GM21360 (cell line): ENCODE data around the gene SH3BP2.
A peak's percentile ranks its signal among the peaks of the same experiment; 100 is the strongest.

Experiments used
- ATAC-seq: cut with Tn5 transposase; IDR thresholded peaks from one replicate; pipeline ENCODE4 v1.9.1; 2021; ENCODE audit warnings: mild to moderate bottlenecking, moderate library complexity; ENCODE audit not compliant: unreplicated experiment

The SH3BP2 gene

GRCh38 chr4:2847302-2847871 is 54.5 kb downstream of the SH3BP2 start:
- no peak for ATAC-seq

DNA sequence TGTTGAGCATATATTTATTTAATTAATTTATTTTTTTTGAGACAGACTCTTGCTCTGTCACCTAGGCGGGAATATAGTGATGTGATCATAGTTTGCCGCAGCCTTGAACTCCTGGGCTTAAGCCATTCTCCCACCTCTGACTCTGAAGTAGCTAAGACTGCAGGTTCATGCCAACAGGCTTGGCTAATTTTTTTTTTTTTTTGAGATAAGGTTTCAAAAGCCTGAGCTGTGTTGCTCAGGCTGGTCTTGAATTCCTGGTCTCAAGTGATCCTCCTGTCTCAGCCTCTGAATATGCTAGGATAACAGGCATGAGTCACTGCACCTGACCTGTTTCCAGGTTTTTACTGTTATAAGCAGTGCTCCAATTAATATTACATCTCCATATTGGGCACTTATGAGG is 55.6 kb downstream of the SH3BP2 start:
- ATAC-seq = no peak

DNA sequence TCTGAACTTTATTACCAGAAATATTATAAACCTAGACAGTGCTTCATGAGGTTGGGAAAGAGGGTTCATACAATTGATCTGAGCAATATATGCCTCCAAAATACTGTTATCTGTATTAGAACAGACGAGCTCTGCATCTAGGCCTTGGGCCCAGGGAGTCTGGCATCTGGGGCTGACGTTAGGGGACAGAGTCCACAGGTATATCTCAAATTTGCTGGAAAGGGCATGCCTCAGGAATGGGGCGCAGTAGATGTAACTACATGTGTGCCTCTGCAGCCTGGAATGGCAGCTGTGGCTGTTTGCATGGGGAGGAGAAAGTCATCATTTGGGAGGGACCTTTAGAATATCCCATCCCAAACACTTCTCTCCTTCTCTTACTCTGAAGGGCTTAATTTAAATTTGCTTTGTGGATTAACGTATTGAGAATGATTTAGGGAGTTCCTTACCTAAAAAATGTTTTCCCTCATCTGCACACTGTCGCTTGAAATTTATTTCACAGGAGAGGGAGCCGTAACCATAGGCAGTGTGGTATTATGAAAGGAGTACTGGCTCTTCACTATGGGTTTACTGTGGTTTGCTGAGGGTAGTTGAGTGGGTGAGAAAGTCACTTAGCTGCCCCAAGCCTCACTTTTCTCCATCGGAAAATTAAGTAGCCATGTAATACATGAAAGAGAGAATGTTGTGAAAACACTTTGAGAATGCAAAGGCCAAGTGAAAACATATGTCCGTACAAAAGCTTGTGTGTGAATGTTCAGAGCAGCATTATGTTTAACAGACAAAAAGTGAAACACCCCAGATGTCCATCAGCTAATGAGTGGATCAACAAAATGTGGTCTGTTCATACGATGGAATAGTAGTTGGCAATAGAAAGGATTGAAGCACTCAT is 56.6 kb downstream of the SH3BP2 start:
- ATAC-seq = no peak

DNA sequence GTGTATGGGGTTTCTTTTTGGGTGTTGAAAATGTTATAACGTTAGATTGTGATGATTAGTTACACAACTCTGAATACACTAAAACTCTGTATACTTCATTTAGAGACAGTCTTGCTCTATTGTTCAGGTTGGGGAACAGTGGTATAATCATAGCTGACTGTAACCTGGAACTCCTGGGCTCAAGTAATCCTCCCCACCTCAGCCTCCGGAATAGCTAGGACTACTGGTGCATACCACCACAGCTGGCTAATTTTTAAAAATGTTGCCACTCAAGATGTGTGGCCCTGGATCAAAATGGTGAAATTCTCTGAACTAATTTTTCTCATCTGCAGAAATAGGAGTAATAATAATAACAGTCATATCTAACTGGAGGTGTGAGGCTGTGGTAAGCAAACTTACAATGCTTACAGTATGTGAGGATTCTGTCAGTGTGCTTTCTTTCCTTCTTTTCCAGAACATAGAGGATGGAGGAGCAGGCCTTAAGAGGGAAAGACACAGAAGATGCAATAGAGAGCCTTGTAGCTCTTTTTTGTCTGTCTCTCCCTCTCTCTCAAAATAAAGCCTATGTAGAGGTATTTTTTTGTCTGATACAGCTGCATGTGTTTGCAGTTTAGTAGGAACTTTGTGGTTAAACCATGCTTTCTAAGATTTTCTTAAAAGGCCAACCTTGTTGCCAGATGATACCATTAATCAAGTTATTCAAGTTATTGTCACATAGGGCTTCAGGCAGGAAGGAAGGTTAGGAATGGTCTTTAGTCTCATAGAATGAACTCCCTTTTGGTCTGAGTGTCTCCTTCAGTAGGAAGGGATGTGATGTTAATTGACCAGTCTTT is 58.3 kb downstream of the SH3BP2 start:
- no peak for ATAC-seq

DNA sequence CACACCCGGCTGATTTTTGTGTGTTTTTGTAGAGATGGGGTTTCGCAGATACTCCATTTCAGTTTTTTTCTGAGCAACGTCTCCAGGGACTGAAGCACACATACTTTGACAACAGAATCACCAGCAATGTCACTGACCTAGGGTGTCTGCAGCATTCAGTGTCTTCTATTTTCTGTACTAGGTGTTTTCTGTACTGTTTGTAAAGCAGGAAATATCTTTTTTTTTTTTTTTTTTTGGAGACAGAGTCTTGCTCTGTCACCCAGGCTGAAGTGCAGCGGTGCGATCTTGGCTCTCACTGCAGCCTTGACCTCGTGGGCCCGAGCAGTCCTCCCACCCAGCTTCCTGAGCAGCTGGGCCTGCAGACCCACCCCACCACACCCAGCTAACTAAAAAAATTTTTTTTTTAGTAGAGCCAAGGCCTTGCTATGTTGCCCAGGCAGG is 59.6 kb downstream of the SH3BP2 start:
- ATAC-seq = peak; percentile 50

DNA sequence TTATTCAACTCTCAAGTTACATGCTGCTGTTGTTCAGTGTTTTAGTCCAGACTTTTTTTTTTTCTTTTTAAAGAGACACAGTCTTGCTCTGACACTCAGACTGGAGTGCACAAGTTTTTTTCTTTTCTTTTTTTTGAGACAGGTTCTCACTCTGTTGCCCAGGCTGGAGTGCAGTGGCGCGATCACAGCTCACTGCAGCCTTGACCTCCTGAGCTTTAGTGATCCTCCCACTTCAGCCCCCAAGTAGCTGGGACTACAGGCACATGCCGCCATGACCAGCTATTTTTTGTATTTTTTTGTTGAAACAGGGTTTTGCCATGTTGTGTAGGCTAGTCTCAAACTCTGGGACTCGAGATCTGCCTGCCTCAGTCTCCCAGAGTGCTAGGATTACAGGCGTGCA is 62.7 kb downstream of the SH3BP2 start:
- ATAC-seq = no peak

GRCh38 chr4:2856266-2856665 is 63.4 kb downstream of the SH3BP2 start:
- no peak for ATAC-seq

GRCh38 chr4:2857349-2857927 is 64.6 kb downstream of the SH3BP2 start:
- ATAC-seq = no peak

- no peak for ATAC-seq
These were observed 65.7 kb downstream of the SH3BP2 start for GRCh38 chr4:2858451-2859217.

GRCh38 chr4:2859514-2859913 is 66.6 kb downstream of the SH3BP2 start:
- no peak for ATAC-seq

- ATAC-seq = no peak
These were observed 67.8 kb downstream of the SH3BP2 start for GRCh38 chr4:2860391-2861348.

- ATAC-seq = no peak
These were observed 68.9 kb downstream of the SH3BP2 start for GRCh38 chr4:2861631-2862436.

GRCh38 chr4:2862528-2862927 is 69.6 kb downstream of the SH3BP2 start:
- no peak for ATAC-seq

DNA sequence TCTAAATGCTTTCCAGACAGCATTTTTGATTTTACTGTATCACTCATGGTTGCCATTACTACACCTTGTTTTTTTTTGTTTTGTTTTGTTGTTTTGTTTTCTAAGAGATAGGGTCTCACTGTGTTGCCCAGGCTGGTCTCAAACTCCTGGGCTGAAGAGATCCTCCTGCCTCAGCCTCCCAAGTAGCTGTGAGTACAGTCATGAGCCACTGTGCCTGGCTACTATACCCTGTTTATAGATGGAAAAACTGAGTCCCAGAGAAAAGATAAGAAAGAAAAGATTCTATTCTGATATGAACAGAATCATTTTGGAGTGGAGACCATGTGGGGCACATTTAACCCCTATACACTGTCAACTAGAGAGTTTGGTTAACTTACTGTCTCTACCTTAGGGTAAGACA is 70.8 kb downstream of the SH3BP2 start:
- ATAC-seq = no peak

DNA sequence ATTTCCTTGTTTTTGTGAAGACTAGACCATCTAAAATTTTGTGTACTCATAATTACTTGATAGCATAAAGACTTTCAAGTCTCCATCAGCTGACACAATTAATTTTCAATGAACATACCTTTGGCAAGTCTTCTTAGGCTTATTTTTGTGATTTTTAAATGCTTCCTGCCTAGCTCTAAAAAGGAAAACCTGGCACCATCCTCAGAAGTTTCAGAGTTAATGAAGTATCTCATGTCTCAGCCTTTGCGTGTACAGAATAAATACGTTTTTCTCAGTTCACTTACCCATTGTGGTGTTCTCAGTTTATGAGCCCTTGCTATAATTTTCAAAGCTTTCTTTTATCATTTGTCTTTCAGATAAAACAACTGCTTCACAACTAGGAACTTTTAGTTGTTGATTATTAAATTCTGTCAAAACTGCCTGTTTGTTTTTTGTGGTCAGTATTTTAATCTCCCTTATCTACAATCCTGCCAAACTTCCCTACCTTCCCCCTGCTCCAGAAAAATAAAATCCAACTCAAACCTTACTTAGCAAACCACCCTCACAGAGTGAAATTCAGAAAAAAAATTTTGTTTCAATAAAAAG is 72.4 kb downstream of the SH3BP2 start:
- ATAC-seq = no peak

DNA sequence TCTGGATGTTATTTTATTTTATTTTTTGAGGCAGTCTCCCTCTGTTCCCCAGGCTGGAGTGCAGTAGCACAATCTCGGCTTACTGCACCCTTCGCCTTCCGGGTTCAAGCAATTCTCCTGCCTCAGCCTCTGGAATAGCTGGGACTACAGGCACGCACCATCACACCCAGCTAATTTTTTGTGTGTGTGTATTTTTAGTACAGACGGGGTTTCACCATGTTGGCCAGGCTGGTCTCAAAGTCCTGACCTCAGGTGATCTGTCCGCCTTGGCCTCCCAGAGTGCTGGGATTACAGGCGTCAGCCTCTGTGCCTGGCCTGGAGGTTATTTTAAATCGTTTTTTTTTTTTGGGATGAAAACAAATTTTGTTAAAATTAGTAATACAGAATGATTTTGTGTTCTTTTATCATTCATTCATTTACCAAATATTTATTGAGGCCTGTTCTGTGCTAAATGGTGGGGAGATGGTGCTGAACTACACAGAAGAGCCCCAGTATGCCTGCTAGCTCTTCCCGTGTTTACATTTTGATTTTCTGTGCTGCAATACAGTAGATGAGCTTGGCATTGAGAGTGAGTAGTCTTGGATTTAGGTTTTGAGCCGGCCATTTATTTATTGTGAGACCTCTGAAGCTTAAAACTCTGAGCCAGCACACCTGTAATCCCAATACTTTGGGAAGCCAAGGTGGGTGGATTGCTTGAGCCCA is 73.4 kb downstream of the SH3BP2 start:
- ATAC-seq = no peak

DNA sequence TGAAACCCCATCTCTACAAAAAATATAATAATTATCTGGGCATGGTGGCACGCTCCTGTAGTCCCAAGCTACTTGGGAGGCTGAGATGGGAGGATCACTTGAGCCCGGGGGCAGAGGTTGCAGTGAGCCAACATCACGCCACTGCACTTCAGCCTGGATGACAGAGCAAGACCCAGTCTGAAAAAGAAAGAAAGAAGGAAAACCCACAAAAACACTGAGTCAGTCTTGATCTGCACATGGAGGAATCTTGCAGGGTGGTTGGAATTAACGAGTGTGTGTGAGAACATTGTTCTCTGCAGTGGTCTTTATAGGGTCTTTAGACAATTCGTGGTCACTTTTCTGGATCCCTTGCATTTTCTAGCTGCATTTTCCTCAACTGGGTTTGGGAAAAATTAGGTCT is 74.0 kb downstream of the SH3BP2 start:
- no peak for ATAC-seq
